ENCODE data around the gene TMEM50B. TPM values are rescaled to one million over a fixed set of nuclear protein-coding genes. Genes with fewer than 3 reads are reported as not detected.

TMEM50B gene
- total RNA-seq (2022; extraction: Qiagen RNA extraction; ENCODE audit: low read depth) = 8.8 to 12.7 TPM (median 10.8 TPM) in 5 replicates

GRCh38 chr21:33479679-33480480 lies at the start of gene TMEM50B:
TSS of gene TMEM50B (minus strand) at chr21:33479974. CDS start at chr21:33468885, 11,089 bp downstream.

GRCh38 chr21:33491373-33492102 lies 11.8 kb upstream of the TMEM50B start, which contains the start of gene DNAJC28:
TSS of gene DNAJC28 (minus strand) at chr21:33491716. CDS start at chr21:33489393, 2,323 bp downstream.

DNA sequence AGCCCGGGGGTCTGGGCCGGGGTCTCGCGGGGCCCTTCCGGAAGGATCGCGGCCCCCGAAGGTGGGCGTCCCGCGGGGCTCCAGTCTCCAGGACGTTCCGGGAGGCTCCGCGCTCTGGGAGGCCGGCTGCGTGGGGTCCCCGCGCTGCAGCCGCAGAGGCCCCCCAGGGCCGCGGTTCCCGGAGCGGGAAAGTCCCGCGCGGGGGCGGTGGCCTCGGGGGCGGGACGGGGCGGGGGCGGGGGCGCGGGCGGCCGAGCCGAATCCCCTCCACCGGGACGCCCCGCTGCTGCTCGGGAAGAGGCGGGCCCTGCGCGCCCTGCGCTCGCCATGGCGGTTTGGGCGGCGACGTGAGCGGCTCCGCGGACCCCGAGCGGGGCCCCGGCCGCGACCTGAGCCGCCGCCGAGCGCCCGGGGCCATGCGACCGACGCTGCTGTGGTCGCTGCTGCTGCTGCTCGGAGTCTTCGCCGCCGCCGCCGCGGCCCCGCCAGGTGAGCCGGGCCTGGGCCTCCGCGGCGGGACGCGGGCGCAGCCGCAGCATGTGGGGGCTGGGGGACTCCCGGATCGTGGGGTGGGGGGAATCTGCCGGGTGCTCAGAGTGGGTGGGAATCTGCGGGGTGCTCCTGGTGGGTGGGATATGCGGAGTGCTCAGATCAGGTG lies 76.5 kb downstream of the TMEM50B start, which contains the start of gene IFNGR2:
Gene IFNGR2 (plus strand): TSS at position 286 of the 658 bp plus-strand sequence. CDS start 131 bp downstream, at position 417.

Other genes starting within 250 kb of the TMEM50B start
- 17.3 to 20.2 TPM (median 18.5 TPM) in 5 replicates for gene IL10RB, start 213.6 kb downstream of the TMEM50B start, total RNA-seq (2022; extraction: Qiagen RNA extraction; ENCODE audit: low read depth)
- gene IFNAR1, start 155.0 kb downstream of the TMEM50B start, total RNA-seq (2022; extraction: Qiagen RNA extraction; ENCODE audit: low read depth) = 12.3 to 21.7 TPM (median 16.4 TPM) in 5 replicates
- 51.5 to 58.4 TPM (median 57.0 TPM) in 5 replicates for gene IFNGR2, start 76.6 kb downstream of the TMEM50B start, total RNA-seq (2022; extraction: Qiagen RNA extraction; ENCODE audit: low read depth)
- gene DNAJC28, start 11.7 kb upstream of the TMEM50B start, total RNA-seq (2022; extraction: Qiagen RNA extraction; ENCODE audit: low read depth) = 0.17 to 0.49 TPM (median 0.29 TPM) in 5 replicates
- gene GART, start 62.1 kb upstream of the TMEM50B start, total RNA-seq (2022; extraction: Qiagen RNA extraction; ENCODE audit: low read depth) = 57.5 to 68.6 TPM (median 62.6 TPM) in 5 replicates
- gene SON, start 63.1 kb upstream of the TMEM50B start, total RNA-seq (2022; extraction: Qiagen RNA extraction; ENCODE audit: low read depth) = 71.9 to 107 TPM (median 82.9 TPM) in 5 replicates
- gene DONSON, start 108.7 kb upstream of the TMEM50B start, total RNA-seq (2022; extraction: Qiagen RNA extraction; ENCODE audit: low read depth) = 13.8 to 17.8 TPM (median 16.4 TPM) in 5 replicates
- gene CRYZL1, start 161.8 kb upstream of the TMEM50B start, total RNA-seq (2022; extraction: Qiagen RNA extraction; ENCODE audit: low read depth) = 12.9 to 15.8 TPM (median 14.3 TPM) in 5 replicates
- gene ITSN1, start 162.5 kb upstream of the TMEM50B start, total RNA-seq (2022; extraction: Qiagen RNA extraction; ENCODE audit: low read depth) = 12.3 to 20.7 TPM (median 16.6 TPM) in 5 replicates

All from A549 treated with GW870086 at 1 μM for 4 hours (cell line).